Mesenchymal stem cell (in vitro differentiated cells and primary cell): Measurements from ENCODE around the gene BSND.
A peak's percentile ranks its signal among the peaks of the same experiment; 100 is the strongest.

Experiments used
- DNase-seq: peaks from one replicate; pipeline ENCODE4 v3.0.0-alpha.2; 2013
- H2AFZ ChIP-seq: one replicate; pipeline ENCODE4 v1.6.1; 2013; ENCODE audit warnings: low read depth, mild to moderate bottlenecking, control low read depth, inconsistent platforms, low read length, moderate library complexity
- H2AK5ac ChIP-seq: 2 replicates; pipeline ENCODE4 v1.6.1; 2013; ENCODE audit warnings: low read length, moderate library complexity, mild to moderate bottlenecking, inconsistent platforms; ENCODE audit not compliant: severe bottlenecking
- H2BK120ac ChIP-seq: one replicate; pipeline ENCODE4 v1.6.1; 2013; ENCODE audit warnings: low read depth, mild to moderate bottlenecking, inconsistent platforms, low read length, moderate library complexity
- H2BK12ac ChIP-seq, 2 experiments: one replicate each; pipeline ENCODE4 v1.6.1; 2013; ENCODE audit warnings: inconsistent platforms in 2 of 2, low read length in 2 of 2, mild to moderate bottlenecking in 2 of 2, moderate library complexity in 2 of 2, control low read depth in 1 of 2
- H2BK15ac ChIP-seq: one replicate; pipeline ENCODE4 v1.6.1; 2013; ENCODE audit warnings: mild to moderate bottlenecking, low read depth, inconsistent platforms; ENCODE audit not compliant: poor library complexity, severe bottlenecking
- H2BK5ac ChIP-seq: 2 replicates; pipeline ENCODE4 v1.6.1; 2013; ENCODE audit warnings: low read depth, mild to moderate bottlenecking, low read length, control low read depth, inconsistent platforms; ENCODE audit not compliant: poor library complexity, severe bottlenecking
- H3K14ac ChIP-seq, 2 experiments: one replicate each; pipeline ENCODE4 v1.6.1; 2013; ENCODE audit warnings: inconsistent platforms in 2 of 2, low read length in 2 of 2, control low read depth in 1 of 2, mild to moderate bottlenecking in 1 of 2, moderate library complexity in 1 of 2
- H3K18ac ChIP-seq, 2 experiments: one replicate each; pipeline ENCODE4 v1.6.1; 2013; ENCODE audit warnings: inconsistent platforms in 2 of 2, low read length in 2 of 2, control low read depth in 1 of 2, low read depth in 1 of 2, mild to moderate bottlenecking in 1 of 2
- H3K23ac ChIP-seq, 2 experiments: one replicate each; pipeline ENCODE4 v1.6.1; 2013; ENCODE audit warnings: inconsistent platforms in 2 of 2, low read length in 2 of 2, mild to moderate bottlenecking in 2 of 2, moderate library complexity in 2 of 2, control low read depth in 1 of 2
- H3K27ac ChIP-seq: 2 replicates; pipeline ENCODE4 v1.5.1; 2013; ENCODE audit warnings: mild to moderate bottlenecking, moderate library complexity, low read length, control low read depth, inconsistent platforms; ENCODE audit not compliant: poor library complexity, severe bottlenecking
- H3K27me3 ChIP-seq, 2 experiments: 2 replicates each; pipeline versions ENCODE4 v1.6.1 to v1.7.0; 2013; ENCODE audit warnings: low read length in 2 of 2, mild to moderate bottlenecking in 2 of 2, moderate library complexity in 2 of 2, control low read depth in 1 of 2, inconsistent platforms in 1 of 2; ENCODE audit not compliant: control insufficient read depth in 1 of 2, insufficient read depth in 1 of 2
- H3K36me3 ChIP-seq, 2 experiments: 2 replicates each; pipeline versions ENCODE4 v1.6.1 to v1.7.0; 2013; ENCODE audit warnings: low read length in 2 of 2, control low read depth in 1 of 2, inconsistent platforms in 1 of 2, low read depth in 1 of 2, mild to moderate bottlenecking in 1 of 2; ENCODE audit not compliant: insufficient read depth in 2 of 2, control insufficient read depth in 1 of 2
- H3K4ac ChIP-seq, 2 experiments: one replicate each; pipeline ENCODE4 v1.6.1; 2013; ENCODE audit warnings: inconsistent platforms in 2 of 2, low read length in 2 of 2, mild to moderate bottlenecking in 2 of 2, moderate library complexity in 2 of 2, control low read depth in 1 of 2, low read depth in 1 of 2
- H3K4me1 ChIP-seq: 2 replicates; pipeline ENCODE4 v1.6.1; 2013; ENCODE audit warnings: low read depth, low read length, control low read depth; ENCODE audit not compliant: control insufficient read depth, insufficient read depth
- H3K4me2 ChIP-seq: 2 replicates; pipeline ENCODE4 v1.6.1; 2013; ENCODE audit warnings: low read length, mild to moderate bottlenecking, inconsistent platforms; ENCODE audit not compliant: poor library complexity, severe bottlenecking
- H3K4me3 ChIP-seq, 2 experiments: 2 replicates each; pipeline versions ENCODE4 v1.5.1 to v1.7.0; 2013; ENCODE audit warnings: low read length in 2 of 2, mild to moderate bottlenecking in 2 of 2, control low read depth in 1 of 2, low read depth in 1 of 2; ENCODE audit not compliant: insufficient read depth in 1 of 2
- H3K79me1 ChIP-seq: replicated peaks from 2 replicates; pipeline ENCODE4 v1.6.1; 2013; ENCODE audit warnings: mild to moderate bottlenecking, control low read depth, low read length, inconsistent platforms; ENCODE audit not compliant: poor library complexity, severe bottlenecking
- H3K9ac ChIP-seq: 2 replicates; pipeline ENCODE4 v1.7.0; 2013; ENCODE audit warnings: mild to moderate bottlenecking, low read length, moderate library complexity
- H3K9me3 ChIP-seq: 2 replicates; pipeline ENCODE4 v1.7.0; 2013; ENCODE audit warnings: mild to moderate bottlenecking, low read length; ENCODE audit not compliant: control insufficient read depth
- H4K8ac ChIP-seq: one replicate; pipeline ENCODE4 v1.6.1; 2013; ENCODE audit warnings: inconsistent platforms, mild to moderate bottlenecking, low read length, moderate library complexity
- H4K91ac ChIP-seq: one replicate; pipeline ENCODE4 v1.6.1; 2013; ENCODE audit warnings: mild to moderate bottlenecking, low read length, inconsistent platforms
- WGBS: methylation state at CpG from one replicate; pipeline ENCODE4 v1.1.7; 2013; ENCODE audit warnings: mixed read lengths; 5-methylcytosine and 5-hydroxymethylcytosine counted together

The BSND gene

DNA sequence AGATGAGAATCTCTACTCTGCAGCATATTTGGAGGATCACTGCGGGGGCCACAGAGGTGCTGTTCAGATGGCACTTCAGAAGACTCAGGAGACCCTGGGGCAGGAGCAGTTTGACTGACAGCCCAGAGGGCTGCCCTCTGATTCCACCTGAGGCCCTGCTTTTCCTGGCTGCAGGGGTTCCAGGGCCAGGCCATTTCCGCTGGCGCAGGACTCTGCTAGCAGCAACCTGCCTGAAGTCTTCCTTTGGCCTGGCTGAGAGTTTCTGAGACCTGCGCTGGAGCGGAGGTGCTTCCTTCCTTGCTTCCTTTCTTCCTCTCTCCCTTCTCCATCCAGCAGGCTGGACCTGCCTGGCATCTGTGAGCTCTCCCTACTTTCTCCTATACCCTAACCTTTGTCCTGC lies 52.4 kb downstream of the BSND start:
- Histone ChIP-seq H3K4me3 (no peak overlapping the region), H2AK5ac (no peak overlapping the region), H3K4me2 (no peak overlapping the region), H3K36me3 (no peaks in the 10 kb centered on the region), H4K91ac (no peak overlapping the region), H2AFZ (no peak overlapping the region), H3K27me3 (peaks cover 0 to 42% of the 10 kb centered on the region in 2 experiments), H3K9me3 (no peaks in the 10 kb centered on the region), H3K27ac (no peak overlapping the region), H3K14ac (no peak overlapping the region), H2BK15ac (no peak overlapping the region), H3K4ac (no peak overlapping the region), H2BK120ac (no peak overlapping the region), H2BK5ac (no peak overlapping the region), H3K9ac (no peak overlapping the region), H2BK12ac (no peak overlapping the region), H3K79me1 (no peaks in the 10 kb centered on the region), H4K8ac (no peak overlapping the region), H3K4me1 (peaks cover 5% of the 10 kb centered on the region), H3K18ac (no peak overlapping the region), H3K23ac (no peak overlapping the region)
- DNase-seq: no peak
- WGBS: 98% methylated on average over 5 of the region's 5 CpGs

GRCh38 chr1:55051621-55052020 lies 52.9 kb downstream of the BSND start:
- Histone ChIP-seq H3K9me3 (no peaks in the 10 kb centered on the region), H4K8ac (no peak overlapping the region), H3K4me3 (no peak overlapping the region), H2BK15ac (no peak overlapping the region), H3K4ac (no peak overlapping the region), H2BK12ac (no peak overlapping the region), H3K14ac (no peak overlapping the region), H2AK5ac (no peak overlapping the region), H4K91ac (no peak overlapping the region), H3K4me2 (no peak overlapping the region), H2BK120ac (no peak overlapping the region), H3K18ac (no peak overlapping the region), H3K27me3 (peaks cover 0 to 41% of the 10 kb centered on the region in 2 experiments), H3K36me3 (no peaks in the 10 kb centered on the region), H3K4me1 (peaks cover 5% of the 10 kb centered on the region), H3K79me1 (no peaks in the 10 kb centered on the region), H2AFZ (no peak overlapping the region), H3K27ac (no peak overlapping the region), H3K23ac (no peak overlapping the region), H3K9ac (no peak overlapping the region), H2BK5ac (no peak overlapping the region)
- 75% methylated on average over 7 of the region's 9 CpGs for WGBS
- DNase-seq: no peak

GRCh38 chr1:55052221-55053142 lies 53.7 kb downstream of the BSND start:
- peaks cover 0 to 33% of the 10 kb centered on the region in 2 experiments for H3K27me3 ChIP-seq
- no peaks in the 10 kb centered on the region for H3K36me3 ChIP-seq
- no peak overlapping the region for H3K9ac ChIP-seq
- H3K79me1 ChIP-seq: no peaks in the 10 kb centered on the region
- DNase-seq: no peak
- no peak overlapping the region for H3K23ac ChIP-seq
- H2AK5ac ChIP-seq: no peak overlapping the region
- H2BK120ac ChIP-seq: no peak overlapping the region
- no peak overlapping the region for H3K4ac ChIP-seq
- no peak overlapping the region for H3K4me2 ChIP-seq
- no peak overlapping the region for H3K27ac ChIP-seq
- no peak overlapping the region for H4K91ac ChIP-seq
- 86% methylated on average over 28 of the region's 29 CpGs for WGBS
- H2BK5ac ChIP-seq: no peak overlapping the region
- H2BK12ac ChIP-seq: no peak overlapping the region
- no peak overlapping the region for H4K8ac ChIP-seq
- no peak overlapping the region for H2AFZ ChIP-seq
- no peak overlapping the region for H2BK15ac ChIP-seq
- H3K4me3 ChIP-seq: no peak overlapping the region
- H3K9me3 ChIP-seq: no peaks in the 10 kb centered on the region
- H3K18ac ChIP-seq: no peak overlapping the region
- peaks cover 5% of the 10 kb centered on the region for H3K4me1 ChIP-seq
- no peak overlapping the region for H3K14ac ChIP-seq

DNA sequence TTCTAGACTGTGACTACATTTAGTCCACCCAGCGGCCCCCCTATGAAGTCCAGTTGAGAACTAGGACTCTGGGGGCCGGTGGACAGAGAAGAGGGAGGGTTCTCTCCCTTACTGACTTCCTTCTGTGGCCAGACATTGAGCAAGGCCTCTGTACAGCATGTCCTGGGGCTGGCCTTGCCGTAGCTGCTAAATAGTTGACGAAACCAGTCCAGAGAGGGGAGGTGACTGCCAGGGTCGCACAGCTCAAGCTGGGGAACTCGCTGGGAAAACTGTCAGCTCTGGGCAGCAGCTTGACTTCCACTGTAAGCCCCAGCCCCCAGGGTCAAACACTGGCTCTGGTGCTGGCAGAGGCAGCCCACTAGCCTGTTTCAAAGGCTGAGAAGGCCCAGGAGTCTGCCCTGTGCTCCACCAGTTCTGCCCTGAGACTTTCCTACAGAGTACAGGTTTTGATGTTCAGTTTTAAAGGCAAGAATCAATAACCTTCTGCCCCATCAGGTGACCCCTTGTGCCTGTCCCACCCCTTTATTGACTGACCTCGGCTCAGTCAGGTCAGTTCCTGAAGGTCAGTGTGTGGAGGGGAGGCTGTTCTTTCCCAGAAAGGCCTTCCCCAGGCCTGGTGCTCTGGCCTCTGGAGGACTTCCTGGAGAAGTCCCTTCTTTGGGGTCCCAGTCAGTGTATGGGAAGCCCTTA lies 54.7 kb downstream of the BSND start:
- Histone ChIP-seq H2AK5ac (no peak overlapping the region), H3K27me3 (peaks cover 0 to 26% of the 10 kb centered on the region in 2 experiments), H3K9me3 (no peaks in the 10 kb centered on the region), H4K91ac (no peak overlapping the region), H2BK15ac (no peak overlapping the region), H2BK12ac (no peak overlapping the region), H3K4me2 (no peak overlapping the region), H3K14ac (no peak overlapping the region), H3K9ac (no peak overlapping the region), H3K36me3 (no peaks in the 10 kb centered on the region), H2AFZ (no peak overlapping the region), H3K4me3 (no peak overlapping the region), H3K27ac (no peak overlapping the region), H3K79me1 (no peaks in the 10 kb centered on the region), H2BK5ac (no peak overlapping the region), H3K4ac (no peak overlapping the region), H3K18ac (no peak overlapping the region), H3K23ac (no peak overlapping the region), H3K4me1 (peaks cover 5% of the 10 kb centered on the region), H2BK120ac (no peak overlapping the region), H4K8ac (no peak overlapping the region)
- peak; percentile 16 for DNase-seq
- 59% methylated on average over 7 of the region's 7 CpGs for WGBS
